Measurements from ENCODE around the gene GLB1L.

DNA sequence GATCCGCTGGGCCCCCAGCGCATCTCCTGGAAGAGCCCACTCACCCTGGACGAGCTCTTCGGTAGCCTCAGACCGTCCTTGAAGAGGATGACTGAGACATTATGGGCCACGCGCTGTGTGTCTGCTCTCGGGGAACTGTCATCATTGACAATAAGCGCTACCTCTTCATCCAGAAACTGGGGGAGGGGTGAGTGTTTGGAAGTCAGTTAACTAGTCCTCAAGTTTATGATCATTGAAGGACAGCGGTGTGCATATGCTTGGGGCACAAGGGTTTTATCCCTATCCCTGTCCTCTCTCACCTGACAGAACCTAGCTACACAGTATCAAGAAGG is 621 bp upstream of the GLB1L start:
- TF ChIP-seq, protein P1, sequence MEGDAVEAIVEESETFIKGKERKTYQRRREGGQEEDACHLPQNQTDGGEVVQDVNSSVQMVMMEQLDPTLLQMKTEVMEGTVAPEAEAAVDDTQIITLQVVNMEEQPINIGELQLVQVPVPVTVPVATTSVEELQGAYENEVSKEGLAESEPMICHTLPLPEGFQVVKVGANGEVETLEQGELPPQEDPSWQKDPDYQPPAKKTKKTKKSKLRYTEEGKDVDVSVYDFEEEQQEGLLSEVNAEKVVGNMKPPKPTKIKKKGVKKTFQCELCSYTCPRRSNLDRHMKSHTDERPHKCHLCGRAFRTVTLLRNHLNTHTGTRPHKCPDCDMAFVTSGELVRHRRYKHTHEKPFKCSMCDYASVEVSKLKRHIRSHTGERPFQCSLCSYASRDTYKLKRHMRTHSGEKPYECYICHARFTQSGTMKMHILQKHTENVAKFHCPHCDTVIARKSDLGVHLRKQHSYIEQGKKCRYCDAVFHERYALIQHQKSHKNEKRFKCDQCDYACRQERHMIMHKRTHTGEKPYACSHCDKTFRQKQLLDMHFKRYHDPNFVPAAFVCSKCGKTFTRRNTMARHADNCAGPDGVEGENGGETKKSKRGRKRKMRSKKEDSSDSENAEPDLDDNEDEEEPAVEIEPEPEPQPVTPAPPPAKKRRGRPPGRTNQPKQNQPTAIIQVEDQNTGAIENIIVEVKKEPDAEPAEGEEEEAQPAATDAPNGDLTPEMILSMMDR (IDR thresholded peaks at IDR 0.05) = no peak
- no peak for TF ChIP-seq ZFX (IDR thresholded peaks at IDR 0.05; ENCODE audit: borderline replicate concordance)

Data from 22Rv1 (cell line).